Sigmoid colon (tissue), 4 donors: Measurements from ENCODE around the gene CTXN1.

ENCODE experiments used
- POLR2A ChIP-seq, 2 donors: fragments of 450-650 bp; IDR thresholded peaks; one replicate each; pipeline ENCODE4 v1.6.1; 2016; ENCODE audit warnings: antibody characterized with exemption in 2 of 2, mild to moderate bottlenecking in 2 of 2, moderate library complexity in 2 of 2
- POLR2AphosphoS5 ChIP-seq, 4 donors: sonication (generic); formaldehyde crosslinking; IDR thresholded peaks; one replicate each; pipeline ENCODE4 v1.6.1; 2017; ENCODE audit warnings: antibody characterized with exemption in 4 of 4
- TF ChIP-seq, protein P1 (sequence below), 4 experiments: fragments of 450-650 bp in 3 of 4; fragments of 200-600 bp in 1 of 4; IDR thresholded peaks; one replicate each; pipeline ENCODE4 v1.5.1; 2016 to 2019; ENCODE audit warnings: antibody characterized with exemption in 4 of 4, mild to moderate bottlenecking in 3 of 4, moderate library complexity in 2 of 4

DNA sequence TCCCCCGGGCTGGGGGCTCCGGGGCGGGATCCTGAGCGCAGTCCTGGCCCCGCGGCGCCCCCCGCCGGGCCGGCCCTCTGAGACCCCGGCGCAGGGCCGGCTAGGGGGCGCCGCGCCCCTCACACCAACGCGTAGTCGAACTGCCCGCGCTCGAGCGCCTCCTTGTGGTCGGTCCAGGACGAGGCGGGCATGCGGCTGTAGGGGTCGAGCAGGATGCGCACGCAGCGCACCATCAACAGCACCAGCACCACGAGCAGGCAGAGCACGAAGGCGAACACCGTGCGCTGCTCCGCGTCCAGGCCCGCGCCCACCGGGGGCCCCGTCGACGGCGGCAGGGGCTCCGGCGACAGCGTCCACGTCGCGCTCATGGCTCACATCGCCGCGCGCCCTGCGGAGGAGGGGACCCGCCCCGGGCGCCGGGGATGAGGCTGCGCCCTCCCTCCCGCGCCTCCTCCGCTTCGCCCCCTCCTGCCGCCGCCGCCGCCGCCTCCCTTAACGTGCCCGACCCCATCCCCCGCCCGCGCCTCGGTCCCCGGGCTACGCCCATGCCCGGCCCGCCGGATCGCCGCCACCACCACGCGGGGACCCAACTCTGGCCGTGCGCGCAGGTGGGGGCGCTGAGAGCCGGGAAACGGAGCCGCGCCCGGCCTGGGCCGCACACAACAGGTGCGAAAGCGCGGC lies 624 bp downstream of the CTXN1 start:
- TF ChIP-seq, protein P1, sequence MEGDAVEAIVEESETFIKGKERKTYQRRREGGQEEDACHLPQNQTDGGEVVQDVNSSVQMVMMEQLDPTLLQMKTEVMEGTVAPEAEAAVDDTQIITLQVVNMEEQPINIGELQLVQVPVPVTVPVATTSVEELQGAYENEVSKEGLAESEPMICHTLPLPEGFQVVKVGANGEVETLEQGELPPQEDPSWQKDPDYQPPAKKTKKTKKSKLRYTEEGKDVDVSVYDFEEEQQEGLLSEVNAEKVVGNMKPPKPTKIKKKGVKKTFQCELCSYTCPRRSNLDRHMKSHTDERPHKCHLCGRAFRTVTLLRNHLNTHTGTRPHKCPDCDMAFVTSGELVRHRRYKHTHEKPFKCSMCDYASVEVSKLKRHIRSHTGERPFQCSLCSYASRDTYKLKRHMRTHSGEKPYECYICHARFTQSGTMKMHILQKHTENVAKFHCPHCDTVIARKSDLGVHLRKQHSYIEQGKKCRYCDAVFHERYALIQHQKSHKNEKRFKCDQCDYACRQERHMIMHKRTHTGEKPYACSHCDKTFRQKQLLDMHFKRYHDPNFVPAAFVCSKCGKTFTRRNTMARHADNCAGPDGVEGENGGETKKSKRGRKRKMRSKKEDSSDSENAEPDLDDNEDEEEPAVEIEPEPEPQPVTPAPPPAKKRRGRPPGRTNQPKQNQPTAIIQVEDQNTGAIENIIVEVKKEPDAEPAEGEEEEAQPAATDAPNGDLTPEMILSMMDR (IDR thresholded peaks at IDR 0.05) = peak in 3 of 4 experiments; percentile 36 to 95 (median 59)
- TF ChIP-seq POLR2AphosphoS5 (IDR thresholded peaks at IDR 0.05) (peak in 3 of 4 donors; percentile 42 to 64 (median 53)), POLR2A (IDR thresholded peaks at IDR 0.05) (no peak)
